ENCODE data around the gene NMNAT1.

DNA sequence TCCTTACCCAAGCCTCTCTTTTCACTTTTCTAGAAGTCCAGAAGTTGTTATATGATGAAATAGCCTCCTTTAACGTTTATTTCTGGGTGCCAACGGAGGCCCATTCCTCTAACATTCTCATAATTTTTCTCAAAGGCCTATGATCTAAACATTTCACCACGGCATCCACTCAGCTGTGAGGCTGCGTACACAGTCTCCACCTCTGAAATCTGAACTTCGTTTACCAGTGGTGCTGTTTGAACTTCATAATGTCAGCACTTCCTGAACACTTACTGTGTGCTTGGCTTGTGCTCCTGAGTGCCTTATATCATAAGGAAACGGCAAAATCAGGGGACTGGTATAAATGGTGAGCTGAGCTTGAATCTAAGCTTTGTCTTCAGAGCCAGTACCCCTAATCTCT lies 41.7 kb downstream of the NMNAT1 start:
- TF ChIP-seq, protein P1, sequence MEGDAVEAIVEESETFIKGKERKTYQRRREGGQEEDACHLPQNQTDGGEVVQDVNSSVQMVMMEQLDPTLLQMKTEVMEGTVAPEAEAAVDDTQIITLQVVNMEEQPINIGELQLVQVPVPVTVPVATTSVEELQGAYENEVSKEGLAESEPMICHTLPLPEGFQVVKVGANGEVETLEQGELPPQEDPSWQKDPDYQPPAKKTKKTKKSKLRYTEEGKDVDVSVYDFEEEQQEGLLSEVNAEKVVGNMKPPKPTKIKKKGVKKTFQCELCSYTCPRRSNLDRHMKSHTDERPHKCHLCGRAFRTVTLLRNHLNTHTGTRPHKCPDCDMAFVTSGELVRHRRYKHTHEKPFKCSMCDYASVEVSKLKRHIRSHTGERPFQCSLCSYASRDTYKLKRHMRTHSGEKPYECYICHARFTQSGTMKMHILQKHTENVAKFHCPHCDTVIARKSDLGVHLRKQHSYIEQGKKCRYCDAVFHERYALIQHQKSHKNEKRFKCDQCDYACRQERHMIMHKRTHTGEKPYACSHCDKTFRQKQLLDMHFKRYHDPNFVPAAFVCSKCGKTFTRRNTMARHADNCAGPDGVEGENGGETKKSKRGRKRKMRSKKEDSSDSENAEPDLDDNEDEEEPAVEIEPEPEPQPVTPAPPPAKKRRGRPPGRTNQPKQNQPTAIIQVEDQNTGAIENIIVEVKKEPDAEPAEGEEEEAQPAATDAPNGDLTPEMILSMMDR (conservative IDR thresholded peaks at IDR 0.05; ENCODE audit: low read length): no peak
- TF ChIP-seq EZH2phosphoT487 (IDR thresholded peaks at IDR 0.05; ENCODE audit: borderline replicate concordance): no peak
